ENCODE data around the gene TMEM184B.
"Not testable (repeated sequence)": the region's sequence is repeated elsewhere in the genome, so short reads cannot be mapped to it uniquely, and the experiment has no call there.

The TMEM184B gene

GRCh38 chr22:38238519-38239071, 34.2 kb downstream of the TMEM184B start:
- TF ChIP-seq CTCF (conservative IDR thresholded peaks at IDR 0.05; ENCODE audit: low read depth, low read length): no peak
- no peak for DNase-seq (ENCODE audit: low read depth)
- H3K4me3 ChIP-seq (ENCODE audit: low read length): no peak overlapping the region

GRCh38 chr22:38236786-38237185, 36.0 kb downstream of the TMEM184B start:
- TF ChIP-seq CTCF (conservative IDR thresholded peaks at IDR 0.05; ENCODE audit: low read depth, low read length): no peak
- H3K4me3 ChIP-seq (ENCODE audit: low read length): no peak overlapping the region
- no peak for DNase-seq (ENCODE audit: low read depth)

- no peak for TF ChIP-seq CTCF (conservative IDR thresholded peaks at IDR 0.05; ENCODE audit: low read depth, low read length)
- DNase-seq (ENCODE audit: low read depth): no peak
- H3K4me3 ChIP-seq (ENCODE audit: low read length): no peak overlapping the region
These were observed 37.5 kb downstream of the TMEM184B start for GRCh38 chr22:38235240-38235850.

- not testable (repeated sequence) for H3K4me3 ChIP-seq (ENCODE audit: low read length); DNase-seq (ENCODE audit: low read depth)
These were observed 39.0 kb downstream of the TMEM184B start for GRCh38 chr22:38233856-38234255.

GRCh38 chr22:38233427-38233826, 39.4 kb downstream of the TMEM184B start:
- no peak for TF ChIP-seq CTCF (conservative IDR thresholded peaks at IDR 0.05; ENCODE audit: low read depth, low read length)
- no peak overlapping the region for H3K4me3 ChIP-seq (ENCODE audit: low read length)
- DNase-seq (ENCODE audit: low read depth): no peak

GRCh38 chr22:38232196-38232595, 40.6 kb downstream of the TMEM184B start:
- no peak overlapping the region for H3K4me3 ChIP-seq (ENCODE audit: low read length)
- TF ChIP-seq CTCF (conservative IDR thresholded peaks at IDR 0.05; ENCODE audit: low read depth, low read length): no peak
- no peak for DNase-seq (ENCODE audit: low read depth)

- no peak for TF ChIP-seq CTCF (conservative IDR thresholded peaks at IDR 0.05; ENCODE audit: low read depth, low read length)
- no peak overlapping the region for H3K4me3 ChIP-seq (ENCODE audit: low read length)
- no peak for DNase-seq (ENCODE audit: low read depth)
These were observed 41.9 kb downstream of the TMEM184B start for GRCh38 chr22:38230916-38231315.

All from retinal pigment epithelial cell (primary cell).